Osteocyte (in vitro differentiated cells): ENCODE data around the gene FBXW4. TPM values are rescaled to one million over a fixed set of nuclear protein-coding genes. Genes with fewer than 3 reads are reported as not detected.

Experiments used
- DNase-seq: peaks from one replicate; pipeline ENCODE4 v3.0.0; 2021; ENCODE audit warnings: mixed read lengths; ENCODE audit not compliant: unreplicated experiment; ENCODE audit errors: extremely low spot score
- H3K27ac Mint-ChIP-seq: one replicate; pipeline ENCODE4 v1.8.0; 2021; ENCODE audit warnings: mild to moderate bottlenecking, mixed read lengths; ENCODE audit not compliant: unreplicated experiment
- H3K27me3 Mint-ChIP-seq: one replicate; pipeline ENCODE4 v1.8.0; 2021; ENCODE audit warnings: mixed read lengths; ENCODE audit not compliant: unreplicated experiment
- H3K36me3 Mint-ChIP-seq: one replicate; pipeline ENCODE4 v1.8.0; 2021; ENCODE audit warnings: mixed read lengths; ENCODE audit not compliant: unreplicated experiment
- H3K4me1 Mint-ChIP-seq: one replicate; pipeline ENCODE4 v1.8.0; 2021; ENCODE audit warnings: mixed read lengths; ENCODE audit not compliant: unreplicated experiment
- H3K4me3 Mint-ChIP-seq: one replicate; pipeline ENCODE4 v1.8.0; 2021; ENCODE audit warnings: mild to moderate bottlenecking, moderate library complexity, mixed read lengths; ENCODE audit not compliant: unreplicated experiment
- H3K9me3 Mint-ChIP-seq: one replicate; pipeline ENCODE4 v1.8.0; 2021; ENCODE audit warnings: mixed read lengths; ENCODE audit not compliant: unreplicated experiment
- total RNA-seq: library from RNA; stranded (reverse); gene quantifications from 2 replicates; pipeline ENCODE4 v1.2.1, GENCODE V29; 2021
- TF ChIP-seq, protein P1 (sequence below): fragments of 200-600 bp; sonication (generic); IDR thresholded peaks from 2 replicates; pipeline ENCODE4 v1.5.0; 2021; ENCODE audit warnings: antibody characterized with exemption, mild to moderate bottlenecking, moderate library complexity

FBXW4 gene
- total RNA-seq, 1 donor from 2014 or later: 44.6 TPM

DNA sequence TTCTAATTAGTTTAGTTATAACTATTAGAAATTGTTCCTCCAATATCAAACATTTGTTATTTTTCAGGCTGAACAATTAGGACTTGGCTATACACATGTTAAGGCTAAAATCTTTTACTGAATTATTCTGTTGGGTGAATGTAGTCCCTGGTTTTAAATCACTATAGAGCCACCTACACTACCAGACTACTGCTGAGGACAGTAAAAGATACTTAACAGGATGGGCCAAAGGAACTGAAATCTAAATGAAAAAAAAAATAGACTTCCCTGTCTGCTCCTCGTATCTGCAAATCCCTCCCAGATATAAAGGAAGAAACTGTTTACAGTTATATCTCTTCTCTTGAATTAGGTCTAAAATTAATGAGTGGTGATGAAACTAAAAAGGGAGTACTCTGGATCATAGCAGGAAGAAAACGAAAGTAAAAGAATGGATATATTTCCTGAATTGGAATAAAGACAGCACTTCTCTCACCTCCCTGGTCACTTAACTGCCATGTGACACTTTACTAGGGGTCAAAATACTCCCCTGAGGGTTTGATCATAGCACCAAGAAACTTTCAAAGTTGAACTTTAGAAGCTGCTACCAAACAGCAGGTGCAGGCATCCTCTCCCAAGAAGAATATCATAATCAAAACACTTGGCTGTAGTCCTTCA, 12.7 kb downstream of the FBXW4 start:
- H3K36me3 Mint-ChIP-seq: peaks cover 5% of the 10 kb centered on the region

DNA sequence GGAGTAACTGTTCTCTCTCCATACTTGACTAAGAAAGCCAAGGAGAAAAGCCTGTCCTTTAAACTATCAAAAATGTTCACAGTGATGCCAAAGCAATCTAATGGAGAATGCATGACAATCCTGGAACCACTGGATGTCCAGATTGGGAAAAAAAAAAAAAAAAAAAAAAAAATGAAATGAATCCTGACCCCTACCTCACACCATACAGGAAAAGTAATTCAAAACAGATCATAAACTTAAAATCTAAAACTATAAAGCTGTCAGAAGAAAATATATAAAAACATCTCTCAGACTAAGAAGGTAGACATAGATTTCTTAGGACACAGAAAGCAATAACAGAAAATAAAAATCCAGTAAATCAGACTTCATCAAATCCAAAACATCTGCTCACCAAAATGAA, 18.4 kb downstream of the FBXW4 start:
- peaks cover 42% of the 10 kb centered on the region for H3K36me3 Mint-ChIP-seq
- TF ChIP-seq, protein P1, sequence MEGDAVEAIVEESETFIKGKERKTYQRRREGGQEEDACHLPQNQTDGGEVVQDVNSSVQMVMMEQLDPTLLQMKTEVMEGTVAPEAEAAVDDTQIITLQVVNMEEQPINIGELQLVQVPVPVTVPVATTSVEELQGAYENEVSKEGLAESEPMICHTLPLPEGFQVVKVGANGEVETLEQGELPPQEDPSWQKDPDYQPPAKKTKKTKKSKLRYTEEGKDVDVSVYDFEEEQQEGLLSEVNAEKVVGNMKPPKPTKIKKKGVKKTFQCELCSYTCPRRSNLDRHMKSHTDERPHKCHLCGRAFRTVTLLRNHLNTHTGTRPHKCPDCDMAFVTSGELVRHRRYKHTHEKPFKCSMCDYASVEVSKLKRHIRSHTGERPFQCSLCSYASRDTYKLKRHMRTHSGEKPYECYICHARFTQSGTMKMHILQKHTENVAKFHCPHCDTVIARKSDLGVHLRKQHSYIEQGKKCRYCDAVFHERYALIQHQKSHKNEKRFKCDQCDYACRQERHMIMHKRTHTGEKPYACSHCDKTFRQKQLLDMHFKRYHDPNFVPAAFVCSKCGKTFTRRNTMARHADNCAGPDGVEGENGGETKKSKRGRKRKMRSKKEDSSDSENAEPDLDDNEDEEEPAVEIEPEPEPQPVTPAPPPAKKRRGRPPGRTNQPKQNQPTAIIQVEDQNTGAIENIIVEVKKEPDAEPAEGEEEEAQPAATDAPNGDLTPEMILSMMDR: no peak
- H3K27ac Mint-ChIP-seq: no peak overlapping the region
- DNase-seq: no peak
- no peaks in the 10 kb centered on the region for H3K27me3 Mint-ChIP-seq
- no peak overlapping the region for H3K4me3 Mint-ChIP-seq
- H3K9me3 Mint-ChIP-seq: peaks cover 14% of the 10 kb centered on the region
- no peaks in the 10 kb centered on the region for H3K4me1 Mint-ChIP-seq

More for the DNA sequence above, 12.7 kb downstream of the FBXW4 start:
- Mint-ChIP-seq H3K4me1 (peaks cover 32% of the 10 kb centered on the region), H3K27me3 (no peaks in the 10 kb centered on the region), H3K9me3 (peaks cover under 1% of the 10 kb centered on the region), H3K4me3 (peak overlapping the region; percentile 68), H3K27ac (peak overlapping the region; percentile 90)
- DNase-seq: no peak
- TF ChIP-seq, protein P1: no peak

DNA sequence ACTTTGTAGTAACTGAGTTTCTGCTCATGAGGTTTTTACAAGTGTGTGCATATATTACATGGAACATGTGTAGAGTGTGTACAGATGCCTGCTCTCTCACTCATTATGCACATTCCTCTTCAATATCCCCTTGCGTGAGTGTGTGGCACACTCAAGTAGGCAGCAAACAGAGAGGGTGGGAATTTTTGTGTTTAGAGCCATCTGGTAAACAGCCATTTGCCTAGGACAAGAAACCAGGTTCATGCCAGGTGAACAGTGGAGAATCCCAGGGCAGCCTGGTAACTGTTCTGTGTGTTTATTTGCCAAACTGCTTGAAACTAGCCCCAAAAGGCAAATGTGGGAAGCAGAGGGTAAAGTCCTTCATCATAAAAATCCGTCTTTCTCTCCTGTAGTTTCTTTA, 19.9 kb downstream of the FBXW4 start:
- Mint-ChIP-seq H3K27me3 (no peaks in the 10 kb centered on the region), H3K27ac (no peak overlapping the region), H3K4me3 (no peak overlapping the region), H3K36me3 (peaks cover 50% of the 10 kb centered on the region), H3K4me1 (no peaks in the 10 kb centered on the region), H3K9me3 (peaks cover 14% of the 10 kb centered on the region)
- TF ChIP-seq, protein P1: no peak
- no peak for DNase-seq

DNA sequence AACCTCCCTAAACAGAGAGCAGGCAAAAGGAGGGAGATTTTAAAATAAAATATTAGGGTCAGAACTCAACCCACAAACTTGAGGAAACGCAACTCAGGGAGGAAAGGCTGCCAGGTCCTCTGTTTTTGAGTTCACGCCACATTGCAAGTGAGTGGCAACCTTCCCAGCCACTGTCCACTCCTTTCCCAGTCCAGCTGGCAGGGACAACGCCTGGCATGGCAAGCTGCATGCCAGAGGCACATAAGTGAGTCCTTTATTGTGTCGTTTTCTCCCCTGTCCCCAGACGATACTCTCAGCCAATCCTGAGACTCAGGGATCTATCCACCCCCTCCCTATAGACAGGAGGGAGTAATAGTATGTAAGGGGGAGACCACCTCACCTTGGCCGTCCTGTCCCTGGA, 22.4 kb downstream of the FBXW4 start:
- Mint-ChIP-seq H3K4me3 (no peak overlapping the region), H3K9me3 (peaks cover 14% of the 10 kb centered on the region), H3K4me1 (no peaks in the 10 kb centered on the region), H3K27ac (no peak overlapping the region), H3K36me3 (peaks cover 58% of the 10 kb centered on the region), H3K27me3 (no peaks in the 10 kb centered on the region)
- no peak for DNase-seq
- TF ChIP-seq, protein P1: no peak

DNA sequence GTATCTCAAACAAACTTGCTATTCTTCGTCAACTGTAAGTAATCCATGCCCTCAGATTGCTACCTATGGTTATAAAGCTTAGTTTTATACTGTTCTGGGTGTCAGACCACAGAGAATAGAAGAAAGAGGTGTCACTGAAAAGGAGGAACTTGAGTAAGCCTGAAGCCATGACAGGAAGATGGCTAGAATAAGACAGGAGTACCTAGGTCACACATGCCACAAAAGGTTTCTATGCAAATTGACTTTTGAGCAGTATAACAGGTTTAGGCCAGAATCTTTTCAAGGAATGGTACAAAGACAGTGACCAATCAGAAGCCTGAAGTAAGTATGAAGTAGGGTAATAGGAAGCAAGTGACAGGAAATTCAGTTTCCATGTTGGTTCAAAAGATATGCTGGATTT, 23.5 kb downstream of the FBXW4 start:
- no peaks in the 10 kb centered on the region for H3K4me1 Mint-ChIP-seq
- H3K4me3 Mint-ChIP-seq: no peak overlapping the region
- H3K9me3 Mint-ChIP-seq: peaks cover 5% of the 10 kb centered on the region
- H3K36me3 Mint-ChIP-seq: peaks cover 50% of the 10 kb centered on the region
- H3K27me3 Mint-ChIP-seq: no peaks in the 10 kb centered on the region
- H3K27ac Mint-ChIP-seq: no peak overlapping the region
- DNase-seq: no peak
- TF ChIP-seq, protein P1: no peak
